K562 (cell line): ENCODE results near the gene GTPBP6. TPM values are rescaled to one million over a fixed set of nuclear protein-coding genes. Genes with fewer than 3 reads are reported as not detected.

Source experiments
- ARID4B ChIP-seq: sonication (generic); formaldehyde crosslinking; IDR thresholded peaks from 2 replicates; pipeline ENCODE4 v1.8.0; 2022; ENCODE audit warnings: mild to moderate bottlenecking, missing genetic modification reagents
- FIP1L1 ChIP-seq: fragments of 200-400 bp; formaldehyde crosslinking; IDR thresholded peaks from 2 replicates; pipeline ENCODE4 v1.6.1; 2018; ENCODE audit warnings: mild to moderate bottlenecking, low read depth, low read length; ENCODE audit not compliant: poor library complexity, severe bottlenecking
- HDAC3 ChIP-seq: fragments of 450-650 bp; IDR thresholded peaks from 2 replicates; pipeline ENCODE4 v1.6.1; 2018; ENCODE audit warnings: borderline replicate concordance, mild to moderate bottlenecking, moderate library complexity; ENCODE audit not compliant: partially characterized antibody
- HINFP ChIP-seq: fragments of 450-650 bp; conservative IDR thresholded peaks from 2 replicates; pipeline ENCODE4 v1.6.1; 2016; ENCODE audit warnings: missing genetic modification characterization, low read depth, mild to moderate bottlenecking, control low read depth, missing compliant biosample characterization
- HOXB6 ChIP-seq: fragments of 250-450 bp; sonication (Bioruptor Pico); IDR thresholded peaks from 2 replicates; pipeline ENCODE4 v1.5.1; 2022; ENCODE audit warnings: mild to moderate bottlenecking, borderline replicate concordance
- NFE2L1 ChIP-seq: fragments of 450-650 bp; IDR thresholded peaks from 2 replicates; pipeline ENCODE4 v1.6.1; 2016; ENCODE audit warnings: missing genetic modification characterization, low read depth, mild to moderate bottlenecking, missing compliant biosample characterization, moderate library complexity, borderline replicate concordance
- PCBP2 ChIP-seq: fragments of 200-400 bp; formaldehyde crosslinking; IDR thresholded peaks from 2 replicates; pipeline ENCODE4 v1.6.1; 2018; ENCODE audit warnings: low read length, low read depth, mild to moderate bottlenecking, moderate library complexity; ENCODE audit not compliant: poor library complexity, severe bottlenecking
- PHF21A ChIP-seq: fragments of 450-650 bp; IDR thresholded peaks from 2 replicates; pipeline ENCODE4 v1.6.1; 2017; ENCODE audit warnings: low read depth, borderline replicate concordance
- PURB ChIP-seq: sonication (generic); formaldehyde crosslinking; IDR thresholded peaks from 2 replicates; pipeline ENCODE4 v1.9.0; 2021; ENCODE audit warnings: low read depth, mild to moderate bottlenecking, missing genetic modification reagents
- RBM14 ChIP-seq: fragments of 200-400 bp; formaldehyde crosslinking; IDR thresholded peaks from 2 replicates; pipeline ENCODE4 v1.6.1; 2018; ENCODE audit warnings: low read depth, mild to moderate bottlenecking, low read length, moderate library complexity, borderline replicate concordance; ENCODE audit not compliant: insufficient read depth
- SPI1 ChIP-seq: IDR thresholded peaks from 2 replicates; pipeline ENCODE4 v1.6.1; 2011; ENCODE audit warnings: low read depth, low read length, control low read depth, borderline replicate concordance
- ZBTB17 ChIP-seq: fragments of 450-650 bp; formaldehyde crosslinking; IDR thresholded peaks from 2 replicates; pipeline ENCODE4 v1.4.0; 2020; ENCODE audit warnings: mild to moderate bottlenecking
- ZBTB49 ChIP-seq: sonication (generic); formaldehyde crosslinking; IDR thresholded peaks from 2 replicates; pipeline ENCODE4 v1.8.0; 2022; ENCODE audit warnings: missing genetic modification reagents, mild to moderate bottlenecking, borderline replicate concordance
- ZBTB8A ChIP-seq: fragments of 450-650 bp; IDR thresholded peaks from 2 replicates; pipeline ENCODE4 v1.6.1; 2018; ENCODE audit warnings: mild to moderate bottlenecking, moderate library complexity; ENCODE audit not compliant: partially characterized antibody
- ZFX ChIP-seq: sonication (generic); formaldehyde crosslinking; IDR thresholded peaks from 2 replicates; pipeline ENCODE4 v1.8.0; 2022; ENCODE audit warnings: mild to moderate bottlenecking, missing genetic modification reagents, moderate library complexity
- ZKSCAN8 ChIP-seq: fragments of 200-800 bp; sonication (Bioruptor generic); IDR thresholded peaks from 2 replicates; pipeline ENCODE4 v1.6.1; 2016; ENCODE audit warnings: missing genetic modification characterization, missing compliant biosample characterization
- ZNF408 ChIP-seq: fragments of 250-450 bp; sonication (Bioruptor Pico); IDR thresholded peaks from 2 replicates; pipeline ENCODE4 v1.4.0; 2020; ENCODE audit warnings: low read depth, mild to moderate bottlenecking, moderate library complexity
- ZNF644 ChIP-seq: fragments of 200-800 bp; sonication (Bioruptor generic); IDR thresholded peaks from 2 replicates; pipeline ENCODE4 v1.6.1; 2016; ENCODE audit warnings: low read depth, missing genetic modification characterization, missing compliant biosample characterization
- polyA plus RNA-seq, 8 experiments: library from polyadenylated mRNA; depleted of rRNA in 4 of 8; stranded (reverse) in 5 of 8; unstranded in 3 of 8; fragments of >200 nt; fragmentation: Nextera tagmentation in 2 of 8; fragmentation: Illumina TruSeq in 1 of 8; extraction: Ambion mirVana in 2 of 8; extraction: Trizol in 1 of 8; gene quantifications; 2 replicates each; pipeline versions ENCODE4 v1.2.1 to v1.2.3, GENCODE V29; 2011 to 2014; ENCODE audit warnings: inconsistent platforms in 1 of 8, missing spikeins in 1 of 8
- total RNA-seq, 7 experiments: library from RNA; depleted of rRNA in 6 of 7; stranded (reverse); fragments of >200 nt in 6 of 7; fragmentation: Illumina TruSeq in 2 of 7; extraction: Trizol in 2 of 7; gene quantifications; 2 replicates each; pipeline versions ENCODE4 v1.2.1 to v1.2.3, GENCODE V29; 2011 to 2021; ENCODE audit warnings: low replicate concordance in 1 of 7

The GTPBP6 gene
- total and polyA plus RNA-seq, 9 of the 15 experiments (the other 6 are each of a cell fraction or from before 2014, with no cell fraction given) = 0.24 to 35.2 (median 8.0) TPM

- TF ChIP-seq FIP1L1 = peak; percentile 77
- no peak for TF ChIP-seq ZNF408 (CRISPR knock-in tag)
- no peak for TF ChIP-seq ZBTB17
- TF ChIP-seq ZBTB49 (CRISPR knock-in tag) = no peak
- no peak for TF ChIP-seq ZBTB8A
- TF ChIP-seq PURB (CRISPR knock-in tag) = no peak
- TF ChIP-seq NFE2L1 = no peak
- no peak for TF ChIP-seq PHF21A
- TF ChIP-seq HDAC3 = no peak
- no peak for TF ChIP-seq ZKSCAN8 (CRISPR knock-in tag)
- TF ChIP-seq ZNF644 (tag) = no peak
- no peak for TF ChIP-seq PCBP2
- no peak for TF ChIP-seq RBM14
- no peak for TF ChIP-seq ARID4B (CRISPR knock-in tag)
- no peak for TF ChIP-seq HOXB6 (CRISPR knock-in tag)
- peak; percentile 80 for TF ChIP-seq ZFX (CRISPR knock-in tag)
- no peak for TF ChIP-seq SPI1
- TF ChIP-seq HINFP = no peak
Observed at GRCh38 chrX:318739-319578, at the start of gene GTPBP6 (continued).
